T-helper 22 cell (primary cell): Measurements from ENCODE around the gene MTERF1.
"Not testable (repeated sequence)": the region's sequence is repeated elsewhere in the genome, so short reads cannot be mapped to it uniquely, and the experiment has no call there.

ENCODE experiments used
- DNase-seq: peaks from one replicate; pipeline ENCODE4 v3.0.0-alpha.2; 2020; ENCODE audit warnings: low read depth

Gene MTERF1

DNA sequence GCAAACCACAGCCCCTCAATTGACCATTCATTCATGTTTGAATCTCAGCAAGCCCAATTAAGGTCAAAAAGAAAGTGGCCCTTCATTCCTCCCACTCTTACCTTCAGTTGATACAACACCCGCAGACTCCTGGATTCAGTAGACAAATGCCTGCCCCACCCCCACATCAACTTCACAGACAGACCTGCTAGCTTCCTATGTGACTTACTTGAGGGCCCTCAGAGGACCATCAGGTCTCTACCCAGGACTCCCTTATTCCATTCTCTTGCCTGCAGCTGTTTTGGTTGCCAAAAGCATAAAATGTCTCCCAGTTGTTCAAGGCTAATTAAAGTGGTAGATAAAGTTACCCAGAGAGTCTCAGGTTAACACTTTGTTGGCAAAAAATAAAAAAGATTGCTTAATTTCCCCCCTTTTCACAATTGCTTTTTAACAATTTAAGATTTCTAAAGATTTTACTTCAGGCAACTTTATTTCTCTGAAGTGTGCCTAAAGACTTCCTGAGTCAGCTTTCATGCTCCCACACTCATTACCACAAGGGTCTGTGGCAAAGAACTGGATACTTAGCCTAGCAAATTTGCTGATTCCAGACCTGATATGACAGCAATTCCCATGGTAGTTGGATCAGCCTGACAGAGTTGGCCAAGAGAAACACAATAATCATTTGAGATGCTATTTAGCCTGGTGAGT is 3.3 kb upstream of the MTERF1 start:
- no peak for DNase-seq

DNA sequence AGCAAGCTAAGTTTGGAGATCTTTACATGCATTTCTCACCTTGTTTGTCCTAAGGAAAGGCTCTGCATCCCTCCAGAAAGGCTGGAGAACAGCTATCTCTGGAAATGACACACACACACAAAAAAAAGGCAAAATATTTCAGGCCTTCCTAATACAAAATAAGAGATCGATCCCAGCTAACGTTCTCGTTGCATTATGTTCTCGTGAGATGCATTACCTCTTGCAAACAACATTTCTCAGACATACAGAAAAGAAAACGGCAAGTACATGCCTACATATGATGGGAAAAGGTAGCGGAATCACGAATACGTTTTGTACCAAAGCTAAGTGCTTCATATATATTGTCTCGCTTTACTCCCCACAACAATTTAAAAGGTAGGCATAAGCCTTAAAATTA is 488 bp downstream of the MTERF1 start:
- no peak for DNase-seq

DNA sequence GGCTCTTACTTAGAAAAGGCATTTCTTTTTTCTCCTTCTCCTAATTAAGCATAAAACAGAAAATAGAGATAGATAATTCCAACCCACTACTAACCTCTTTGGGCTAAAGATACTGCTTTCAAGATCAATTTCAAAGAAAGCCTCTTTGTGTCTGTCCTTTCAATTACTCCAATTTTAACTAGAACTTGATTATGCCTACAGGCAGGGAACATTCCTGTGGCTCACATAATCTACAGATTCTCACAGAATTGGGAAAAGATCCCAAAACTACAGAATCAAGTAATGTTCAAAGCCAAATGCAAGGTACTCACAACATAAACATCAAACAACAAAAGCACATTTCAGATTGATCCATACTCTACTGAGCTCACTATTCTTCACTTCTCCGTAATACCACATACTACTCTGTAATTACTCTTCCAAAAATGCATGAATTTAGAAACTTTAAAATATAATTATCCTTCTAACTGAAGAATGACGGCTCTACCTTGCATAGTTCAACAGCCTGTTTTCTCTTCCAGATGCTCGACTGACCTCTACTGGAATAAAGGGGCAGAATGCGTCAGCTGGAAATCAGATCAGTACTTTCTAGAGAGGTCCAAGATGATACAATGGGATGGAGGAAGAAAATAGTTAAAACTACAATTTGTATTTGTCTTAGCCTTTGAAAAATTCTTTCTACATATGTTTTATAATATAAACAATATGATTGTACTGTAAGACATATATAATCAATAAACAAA is 3.9 kb downstream of the MTERF1 start:
- no peak for DNase-seq

DNA sequence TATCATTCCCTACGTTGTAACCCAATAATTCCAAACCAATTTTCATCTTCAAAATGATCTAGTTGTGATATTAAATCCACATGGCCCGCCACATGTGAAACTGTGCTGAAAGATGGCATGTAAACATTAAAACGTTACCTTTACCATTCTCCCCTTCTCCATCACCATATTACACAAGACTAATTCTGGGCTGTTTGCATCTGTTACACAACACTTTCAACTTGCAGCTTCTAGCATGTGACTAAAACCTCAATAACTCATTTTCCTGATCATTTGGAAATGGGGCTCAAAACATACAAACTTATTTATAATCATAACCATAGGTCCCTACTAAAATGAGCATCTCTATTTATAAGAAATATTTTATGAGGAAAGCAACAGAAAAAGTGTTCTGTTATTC is 4.7 kb downstream of the MTERF1 start:
- DNase-seq = no peak

DNA sequence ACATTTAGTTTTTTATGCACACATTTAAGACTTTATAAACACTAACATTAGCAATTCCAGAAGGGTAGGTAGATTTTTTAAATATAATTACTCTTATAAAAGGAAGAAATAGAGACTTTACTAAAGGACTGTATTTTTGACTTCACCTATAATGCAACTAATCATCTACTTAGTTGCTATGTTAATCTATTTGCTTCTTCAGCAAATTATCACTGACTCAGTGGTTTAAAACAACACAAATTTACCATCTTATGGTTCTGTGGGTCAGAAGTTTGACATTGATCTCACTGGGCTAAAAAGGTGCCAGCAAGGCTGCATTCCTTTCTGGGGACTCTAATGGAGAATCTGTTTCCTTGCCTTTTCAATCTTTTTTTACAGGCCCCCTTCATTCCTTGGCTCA is 7.6 kb downstream of the MTERF1 start:
- DNase-seq = no peak

DNA sequence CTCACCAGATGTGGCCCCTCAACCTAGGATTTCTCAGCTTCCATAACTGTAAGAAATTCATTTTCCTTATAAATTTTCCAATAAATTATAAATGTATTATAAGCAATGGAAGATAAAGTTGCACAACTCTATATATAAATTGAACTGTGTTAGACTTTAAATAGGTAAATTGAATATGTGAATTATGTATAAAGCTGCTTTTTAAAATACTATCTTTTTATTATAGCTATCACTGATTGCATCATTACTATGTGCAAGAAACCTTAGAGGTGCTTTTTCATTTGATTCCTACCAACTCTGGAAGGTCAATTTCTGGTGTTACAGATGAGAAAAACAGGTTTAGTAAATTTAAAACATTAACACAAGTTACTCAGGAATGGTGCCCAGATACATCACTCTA is 8.4 kb downstream of the MTERF1 start:
- DNase-seq = no peak

DNA sequence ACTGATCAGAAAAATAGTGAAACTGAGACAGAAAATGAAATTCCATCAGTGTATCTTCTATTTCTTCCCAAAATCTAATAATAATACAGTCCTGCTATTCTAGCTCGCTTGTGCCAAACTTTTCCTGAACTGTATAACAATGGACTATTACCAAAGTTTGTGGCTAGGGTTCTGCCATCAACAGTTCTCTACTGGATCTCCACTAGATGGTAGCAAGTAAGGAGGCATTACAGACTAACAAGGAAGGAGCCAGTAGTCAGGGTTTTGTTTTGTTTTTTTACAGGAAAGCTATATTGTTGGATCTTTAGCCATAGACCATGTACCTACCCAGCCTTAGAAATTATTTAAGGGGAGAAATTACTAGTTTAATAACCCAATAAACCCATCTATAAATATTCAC is 10.8 kb downstream of the MTERF1 start:
- DNase-seq = no peak

DNA sequence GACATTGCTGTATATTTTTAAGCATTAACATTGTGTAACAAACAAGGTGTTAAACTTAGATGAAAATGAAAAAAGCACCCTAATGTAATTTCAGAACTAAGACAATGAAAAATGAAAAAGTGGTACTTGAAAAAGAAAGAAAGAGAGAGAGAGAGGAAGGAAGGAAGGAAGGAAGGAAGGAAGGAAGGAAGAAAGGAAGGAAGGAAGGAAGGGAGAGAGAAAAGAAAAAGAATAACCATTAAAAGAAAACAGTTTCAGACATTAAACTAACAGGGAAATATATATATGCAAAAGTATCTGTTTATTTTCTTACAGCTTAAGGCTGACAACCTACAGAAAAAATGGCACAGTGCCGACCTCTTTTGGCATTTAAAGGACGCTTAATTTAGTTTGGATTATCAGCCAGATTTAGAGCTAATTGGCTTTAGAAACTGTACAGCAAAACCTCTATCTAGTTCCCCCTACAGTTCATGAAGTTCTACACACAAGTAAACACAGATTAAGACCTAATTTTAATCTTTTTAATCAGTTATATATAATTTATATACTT is 13.8 kb downstream of the MTERF1 start:
- no peak for DNase-seq

DNA sequence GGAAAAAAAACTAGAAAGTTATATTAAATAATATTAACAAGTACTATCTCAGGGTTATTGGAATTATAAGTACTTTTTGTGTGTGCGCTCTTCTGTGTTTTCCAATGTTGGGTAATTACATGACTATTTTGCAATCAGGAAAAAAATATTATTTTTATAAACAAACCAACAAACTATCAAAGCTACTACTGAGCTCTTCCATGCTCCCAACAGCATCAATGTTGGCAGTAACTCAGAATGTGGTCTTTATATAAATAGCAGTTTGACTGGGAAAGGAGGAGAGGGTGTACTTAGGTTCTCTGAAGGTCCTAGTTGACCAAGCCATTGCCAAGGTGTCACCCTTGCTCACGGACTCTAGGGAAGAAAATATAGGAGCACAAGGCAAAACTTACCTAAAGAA is 15.0 kb downstream of the MTERF1 start:
- no peak for DNase-seq

DNA sequence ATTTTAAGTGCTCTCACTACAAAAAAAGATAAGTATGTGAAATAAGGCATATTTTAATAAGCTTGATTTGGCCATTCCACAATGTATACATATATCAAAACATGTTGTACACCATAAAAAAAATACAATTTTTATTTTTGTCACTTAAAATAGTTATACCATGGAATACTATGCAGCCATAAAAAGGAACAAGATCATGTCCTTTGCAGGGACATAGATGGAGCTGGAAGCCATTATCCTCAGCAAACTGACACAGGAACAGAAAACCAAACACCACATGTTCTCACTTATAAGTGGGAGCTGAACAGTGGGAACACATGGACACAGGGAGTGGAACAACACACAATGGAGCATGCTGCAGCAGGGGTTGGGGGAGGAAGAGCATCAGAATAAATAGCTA is 15.9 kb downstream of the MTERF1 start:
- DNase-seq = not testable (repeated sequence)

DNA sequence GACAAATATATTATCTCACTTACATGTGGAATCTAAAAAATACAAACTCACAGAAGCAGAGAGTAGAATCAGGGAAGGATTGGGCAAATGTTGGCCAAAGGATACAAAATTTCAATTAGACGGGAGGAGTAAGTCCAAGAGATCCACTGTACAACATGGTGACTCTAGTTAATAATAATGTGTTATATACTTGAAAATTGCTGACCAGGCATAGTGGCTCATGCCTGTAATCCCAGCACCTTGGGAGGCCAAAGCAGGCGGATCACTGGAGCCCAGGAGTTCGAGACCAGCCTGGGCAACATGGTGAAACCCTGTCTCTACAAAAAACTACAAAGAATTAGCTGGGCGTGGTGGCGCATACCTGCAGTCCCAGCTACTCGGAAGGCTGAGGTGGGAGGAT is 16.4 kb downstream of the MTERF1 start:
- DNase-seq = no peak

DNA sequence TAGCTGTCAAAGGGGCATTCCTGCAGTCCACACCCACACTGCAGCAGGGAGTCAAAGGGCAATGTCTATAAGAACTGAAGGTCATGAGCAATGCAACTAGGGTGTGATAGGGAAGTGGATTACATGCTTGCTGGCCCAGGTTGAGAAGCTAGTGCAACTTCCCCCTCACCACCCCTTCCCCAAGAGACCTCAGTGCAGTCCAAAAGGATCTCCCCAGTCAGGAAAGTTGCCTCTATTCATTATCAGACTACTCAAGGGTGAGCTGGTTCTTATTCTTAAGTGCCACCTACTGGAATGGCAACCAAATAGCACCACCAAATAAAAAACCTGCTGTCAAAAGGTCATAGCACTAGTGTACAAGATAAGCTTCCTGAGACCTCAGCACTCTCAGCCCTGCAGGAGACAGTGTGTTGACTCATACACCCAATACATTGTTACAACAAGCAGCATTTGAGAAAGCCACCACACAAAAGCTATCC is 28.2 kb downstream of the MTERF1 start:
- DNase-seq = no peak

DNA sequence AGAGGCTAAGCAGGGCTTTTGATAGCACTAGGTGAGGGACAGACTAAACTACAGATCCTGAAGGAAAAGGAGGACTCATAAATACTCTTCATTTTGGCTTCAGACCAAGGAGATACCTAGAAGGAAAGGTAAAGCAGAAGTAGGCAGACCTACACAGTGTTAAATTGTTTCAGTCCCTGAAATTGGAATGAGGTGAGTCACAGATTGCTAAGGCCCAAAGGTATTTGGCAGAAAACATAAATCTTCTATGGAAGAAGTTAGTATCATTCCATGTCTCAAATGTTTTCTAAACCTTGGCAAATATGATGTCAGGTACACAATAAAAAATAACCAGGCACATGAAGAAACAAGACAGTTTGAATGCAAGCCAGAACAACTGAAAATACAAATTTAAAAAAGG is 30.0 kb downstream of the MTERF1 start:
- no peak for DNase-seq

DNA sequence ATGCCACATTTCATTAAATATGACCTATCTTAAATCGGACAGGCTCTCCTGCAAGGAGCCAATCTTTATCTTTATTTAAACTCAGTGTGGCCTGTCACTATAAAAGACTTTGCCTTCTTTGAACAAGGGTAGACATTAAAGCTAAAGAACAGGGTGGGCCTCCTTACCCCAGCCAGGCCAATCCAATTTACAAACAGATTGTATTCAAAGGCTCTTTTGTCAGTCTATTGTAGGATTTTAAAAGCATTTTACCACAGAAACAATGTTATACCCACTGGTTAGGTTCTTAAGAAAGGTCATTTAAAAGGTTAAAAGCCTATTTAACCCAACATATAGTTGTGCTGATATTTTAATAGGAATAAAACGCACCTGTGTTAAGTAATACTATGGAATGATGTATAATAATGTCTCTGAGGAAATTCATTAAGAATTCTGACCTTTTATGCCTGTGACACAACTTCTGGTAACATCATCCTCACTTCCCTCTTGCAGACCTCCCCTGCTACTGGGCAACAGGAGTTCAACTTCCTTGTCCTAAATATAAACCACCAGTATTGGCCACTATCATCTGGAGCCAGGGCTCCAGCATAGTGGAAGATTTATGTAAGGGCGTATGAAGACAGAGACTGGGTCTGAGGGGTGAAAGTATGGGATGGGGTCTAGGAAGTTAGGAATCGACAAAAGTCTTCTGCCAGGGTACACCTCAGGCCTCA is 32.5 kb downstream of the MTERF1 start:
- no peak for DNase-seq

DNA sequence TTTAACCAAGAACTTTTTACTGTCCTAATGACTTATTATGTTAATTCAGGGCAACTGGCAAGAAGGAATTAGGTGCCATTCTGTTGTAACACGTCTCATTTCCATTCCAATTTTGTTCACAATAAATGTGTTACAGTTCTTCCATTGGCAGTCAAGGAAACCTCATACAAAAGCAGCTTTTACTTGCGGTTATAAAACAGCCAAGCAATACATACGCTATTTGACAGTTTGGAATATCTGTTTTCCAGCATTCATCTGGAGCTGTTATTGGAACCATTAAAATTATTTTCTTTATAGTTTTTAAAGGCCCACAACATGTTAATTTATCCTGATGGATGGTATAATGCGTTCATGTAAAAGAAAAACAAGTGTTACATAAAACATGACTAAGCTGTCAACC is 33.3 kb downstream of the MTERF1 start:
- no peak for DNase-seq

DNA sequence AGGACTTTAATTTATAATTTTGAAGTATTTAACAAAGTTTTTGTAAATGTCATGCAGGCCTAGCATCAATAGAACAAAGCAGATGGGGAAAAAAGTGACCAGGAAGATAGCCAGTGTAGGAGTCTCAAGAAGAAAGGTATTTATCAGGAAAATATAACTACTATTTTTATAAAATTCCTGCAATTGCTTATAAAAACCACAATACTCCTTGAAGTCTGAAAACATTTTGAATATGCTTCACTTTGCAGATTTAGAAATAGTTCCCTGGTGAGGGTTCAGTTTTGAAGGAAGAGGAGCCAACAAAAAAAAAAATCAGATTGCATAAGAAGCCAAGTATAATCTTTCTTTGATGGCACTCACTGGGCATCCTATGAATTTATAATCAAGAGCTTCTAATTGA is 34.1 kb downstream of the MTERF1 start:
- DNase-seq = no peak

DNA sequence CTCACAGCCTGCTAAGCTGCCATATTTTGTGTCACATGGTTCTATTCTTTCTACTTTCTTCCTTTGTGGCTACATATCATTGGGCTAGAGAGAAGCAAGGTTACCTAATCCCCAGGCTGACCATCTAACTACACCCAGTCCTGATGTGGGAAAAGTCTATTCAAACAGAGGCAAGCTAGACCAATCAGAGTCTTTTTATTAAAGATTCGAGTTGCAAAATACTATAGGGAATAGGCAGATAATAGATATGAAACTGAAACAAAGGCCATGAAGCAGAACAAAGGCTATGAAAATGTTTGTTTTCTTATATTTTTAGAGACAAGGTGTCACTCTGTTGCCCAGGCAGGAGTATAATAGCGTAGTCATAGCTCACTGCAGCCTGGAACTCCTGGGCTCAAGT is 36.7 kb downstream of the MTERF1 start:
- DNase-seq = no peak

DNA sequence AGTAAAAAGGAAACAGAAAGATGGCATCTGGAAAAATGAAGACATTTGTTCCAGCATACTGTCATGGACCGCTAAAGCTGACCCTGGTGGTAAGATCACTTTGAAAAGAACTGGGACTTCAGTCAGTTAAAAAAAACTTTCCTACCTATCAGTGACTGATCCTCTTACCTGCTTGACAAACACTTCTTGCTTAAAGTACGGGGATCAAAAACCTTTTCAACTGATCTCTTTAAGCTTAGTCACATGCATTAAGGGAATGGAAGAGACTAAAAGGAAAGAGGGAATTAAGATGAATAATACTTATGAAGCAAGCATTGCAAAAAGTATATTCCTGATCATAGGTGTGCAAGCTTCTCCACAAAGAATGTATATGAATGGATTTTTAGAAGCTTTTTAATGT is 42.1 kb downstream of the MTERF1 start:
- no peak for DNase-seq

DNA sequence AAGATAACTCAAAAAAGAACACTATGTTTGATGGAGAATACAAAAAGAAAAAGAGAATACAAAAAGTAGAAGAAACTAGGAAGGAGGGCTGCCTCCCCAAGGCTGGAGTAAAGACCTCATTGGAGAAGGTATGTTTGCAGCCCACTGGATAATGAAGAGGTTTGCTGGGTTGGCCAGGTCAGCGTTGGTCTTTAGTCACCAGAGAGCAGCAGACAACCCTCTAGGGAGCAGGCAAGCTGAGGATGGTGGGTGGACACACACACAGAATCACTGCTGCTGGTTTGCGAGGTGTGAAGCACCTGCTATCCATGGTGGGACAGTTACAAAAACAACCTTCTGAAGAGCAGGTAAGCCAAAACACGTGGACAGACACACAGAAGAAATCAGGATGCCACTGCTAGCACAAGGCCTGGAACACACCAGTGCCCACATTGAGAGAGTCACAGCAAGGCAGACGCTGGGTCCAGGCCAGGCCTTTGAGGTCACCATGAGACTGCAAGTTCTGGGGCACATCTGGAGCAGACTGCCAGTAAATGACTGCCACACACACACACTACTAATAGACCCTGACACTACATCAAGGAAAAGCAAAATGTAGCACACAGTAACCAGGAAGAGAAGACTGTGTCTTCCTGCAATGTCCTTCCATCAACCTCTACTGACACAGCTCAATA is 43.0 kb downstream of the MTERF1 start:
- DNase-seq = no peak

DNA sequence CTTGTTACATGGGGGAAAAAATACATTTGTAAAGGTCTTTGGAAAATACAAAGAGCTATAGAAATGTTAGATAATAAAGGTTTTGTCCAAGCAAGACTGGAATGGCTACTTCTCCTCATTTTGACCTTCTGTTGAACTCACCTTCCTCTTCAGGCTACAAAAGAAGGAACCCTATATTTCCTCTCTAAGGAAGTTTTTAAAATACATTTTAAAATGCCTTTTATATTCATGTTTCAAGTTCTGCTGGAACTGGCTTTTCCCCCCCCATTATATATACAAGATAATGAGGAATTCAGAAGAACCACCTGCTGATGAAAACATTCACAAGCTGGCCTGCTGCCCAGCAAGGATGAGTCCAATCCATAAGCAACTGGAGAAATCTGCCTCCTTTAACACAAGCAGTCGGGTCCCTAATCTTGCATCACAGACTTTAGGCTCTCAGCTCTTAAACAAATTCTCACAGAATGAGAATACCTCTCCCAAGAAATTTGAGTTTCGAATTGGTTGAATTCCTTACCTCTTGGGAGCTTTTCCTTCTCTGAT is 44.6 kb downstream of the MTERF1 start:
- no peak for DNase-seq

DNA sequence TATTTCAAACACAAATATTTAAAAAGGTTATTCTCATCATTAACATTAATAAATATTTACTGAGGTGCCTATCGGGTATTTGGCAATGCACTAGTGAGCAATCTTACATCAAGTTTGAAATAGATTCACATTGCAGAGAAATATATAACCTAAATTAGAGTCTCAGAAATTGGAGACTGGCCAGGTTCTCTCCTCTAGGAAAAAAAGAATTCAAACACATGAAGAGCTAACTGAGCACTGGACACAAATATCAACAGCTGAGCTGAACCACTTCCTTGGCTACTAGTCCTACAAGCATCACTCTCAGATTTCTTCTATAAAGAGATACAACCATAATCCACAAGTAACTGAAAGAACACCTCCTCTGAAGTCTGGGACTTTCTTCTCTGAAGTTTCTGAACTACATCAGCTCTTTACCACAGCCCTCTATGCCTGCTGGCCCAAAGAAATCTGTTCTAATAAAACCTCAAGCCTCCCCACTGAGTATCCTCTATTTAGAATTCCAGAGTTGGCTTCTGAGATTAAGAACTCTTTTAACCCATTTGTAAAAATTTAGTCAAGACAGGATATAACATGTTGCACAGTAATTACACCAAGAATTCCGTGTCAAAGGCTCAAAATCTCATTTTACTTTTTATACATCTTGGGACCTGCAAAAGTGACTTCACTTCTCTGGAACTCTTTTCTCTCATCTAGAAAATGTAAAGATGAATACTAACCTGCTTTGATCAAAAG is 45.2 kb downstream of the MTERF1 start:
- no peak for DNase-seq
